ENCODE results near the gene PSMD8. TPM values are rescaled to one million over a fixed set of nuclear protein-coding genes. Genes with fewer than 3 reads are reported as not detected.
"Not testable (repeated sequence)": the region's sequence is repeated elsewhere in the genome, so short reads cannot be mapped to it uniquely, and the experiment has no call there.

PSMD8 gene
- total RNA-seq, 1 experiment from 2014 or later: 614 TPM

DNA sequence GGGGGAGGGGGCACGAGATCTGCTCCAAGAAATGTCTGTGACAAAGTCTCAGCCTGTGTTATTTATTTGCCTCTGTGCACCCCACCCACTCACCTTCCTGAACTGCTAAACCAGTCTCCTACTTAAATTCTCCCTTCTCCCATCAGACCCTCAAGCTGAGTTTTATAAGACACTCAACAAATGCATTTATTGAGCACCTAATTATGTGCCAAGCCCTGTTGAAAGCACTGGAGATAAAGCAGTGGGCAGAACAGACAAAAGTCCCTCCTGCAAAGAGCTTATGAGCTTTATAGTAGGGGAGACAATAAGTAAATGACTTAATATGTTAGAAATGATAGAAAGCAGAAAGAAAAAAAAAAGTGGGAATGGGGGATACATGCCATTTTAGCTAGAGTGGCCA is 25.2 kb downstream of the PSMD8 start:
- no peak for DNase-seq (ENCODE audit: low read depth)
- in situ Hi-C loops (cut with HindIII; ENCODE audit: low pct_unique_long_range_greater_than_20kb, low sequenced_read_pairs): no loop called here

DNA sequence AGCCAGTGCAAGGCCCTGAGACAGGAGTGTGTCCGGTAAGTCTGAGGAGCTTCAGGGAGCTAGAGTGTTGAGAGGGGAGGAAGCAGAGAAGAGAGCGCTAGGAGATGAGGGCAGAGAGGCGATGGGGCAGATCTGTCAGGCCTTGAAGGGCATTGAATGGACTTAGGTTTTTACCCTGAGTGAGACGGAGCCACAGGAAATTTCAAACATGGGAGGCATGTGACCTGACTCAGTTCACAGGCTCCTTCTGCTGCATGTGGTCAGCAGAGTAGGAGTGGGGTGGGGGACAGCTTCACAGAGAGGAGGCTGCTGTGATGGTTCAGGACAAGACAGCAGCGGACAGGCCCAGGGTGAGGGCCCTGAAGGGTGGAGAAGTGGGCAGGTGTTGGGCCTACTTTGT is 26.0 kb downstream of the PSMD8 start:
- in situ Hi-C loops (cut with HindIII; ENCODE audit: low pct_unique_long_range_greater_than_20kb, low sequenced_read_pairs): no loop called here
- DNase-seq (ENCODE audit: low read depth): no peak

DNA sequence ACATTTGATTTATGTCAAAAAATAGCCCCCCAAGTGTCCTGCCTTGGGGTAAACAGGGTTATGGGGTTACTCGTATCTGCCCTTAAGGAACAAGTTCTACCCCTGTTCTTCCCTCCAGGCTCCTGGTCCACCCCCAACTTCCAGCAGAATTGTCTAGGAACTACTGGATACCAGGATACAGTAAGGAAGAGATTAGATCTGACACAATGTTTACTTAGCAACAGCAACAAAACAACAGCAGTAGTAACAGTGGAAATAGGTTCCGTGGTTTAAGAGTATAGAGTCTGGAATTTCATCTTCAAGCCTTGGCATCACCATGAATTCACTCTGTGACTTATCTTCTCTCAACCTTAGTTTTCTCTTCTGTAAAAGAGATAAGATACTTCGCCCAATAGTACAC is 26.8 kb downstream of the PSMD8 start:
- DNase-seq (ENCODE audit: low read depth): peak; percentile 26
- in situ Hi-C loops (cut with HindIII; ENCODE audit: low pct_unique_long_range_greater_than_20kb, low sequenced_read_pairs): no loop called here

DNA sequence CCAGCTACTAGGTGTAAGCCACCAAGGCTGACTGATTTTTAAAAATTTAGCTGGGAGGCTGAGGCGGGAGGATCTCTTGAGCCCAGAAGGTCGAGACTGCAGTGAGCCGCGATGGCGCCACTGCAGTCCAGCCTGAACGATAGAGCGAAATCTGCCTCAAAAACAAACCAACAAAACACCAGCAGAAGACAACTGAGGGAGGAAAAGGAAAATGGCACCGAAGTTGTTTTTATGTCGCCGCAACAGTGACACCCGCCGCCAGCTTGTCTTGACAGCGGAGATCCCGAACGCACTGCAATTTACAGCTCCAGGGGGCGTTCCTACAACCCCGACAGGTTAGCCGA is 28.2 kb downstream of the PSMD8 start:
- no peak for DNase-seq (ENCODE audit: low read depth)
- in situ Hi-C loops (cut with HindIII; ENCODE audit: low pct_unique_long_range_greater_than_20kb, low sequenced_read_pairs): no loop called here

DNA sequence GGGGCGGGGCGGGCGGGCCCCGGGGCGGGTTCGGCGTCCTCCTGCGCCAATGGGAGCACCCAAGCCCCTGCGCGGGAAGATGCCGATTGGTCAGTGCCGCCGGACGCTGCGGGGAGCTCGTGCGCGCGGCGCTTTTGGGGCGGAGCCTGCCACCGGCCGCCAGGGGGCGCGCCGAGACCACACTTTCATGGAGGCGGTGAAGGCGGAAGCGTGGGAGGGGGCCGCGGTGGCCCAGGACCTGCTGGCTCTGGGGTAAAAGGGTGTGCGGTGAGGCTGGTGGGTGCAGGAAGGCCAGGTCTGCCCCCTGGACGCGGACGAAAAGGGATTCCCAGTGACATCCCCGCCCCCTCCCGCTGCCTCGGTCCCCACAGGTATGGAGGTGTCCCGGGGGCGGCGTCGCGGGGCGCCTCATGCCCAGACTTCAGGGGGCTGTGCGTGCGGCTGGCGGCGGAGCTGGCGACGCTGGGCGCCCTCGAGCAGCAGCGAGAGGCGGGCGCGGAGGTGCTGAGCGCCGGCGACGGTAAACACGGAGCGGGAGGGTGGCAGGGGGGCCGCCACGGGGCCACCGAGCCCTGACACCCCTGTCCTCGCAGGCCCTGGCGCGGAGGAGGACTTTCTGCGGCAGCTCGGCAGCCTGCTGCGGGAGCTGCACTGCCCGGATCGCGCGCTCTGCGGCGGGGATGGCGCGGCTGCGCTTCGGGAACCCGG is 28.8 kb downstream of the PSMD8 start, which contains the start of gene FAM98C:
FAM98C (plus strand) TSS at position 127 of the 708 bp plus-strand sequence; CDS start at position 188, 61 bp downstream.
- in situ Hi-C loops (cut with HindIII; ENCODE audit: low pct_unique_long_range_greater_than_20kb, low sequenced_read_pairs): no loop called here
- peak; percentile 98 for DNase-seq (ENCODE audit: low read depth)

DNA sequence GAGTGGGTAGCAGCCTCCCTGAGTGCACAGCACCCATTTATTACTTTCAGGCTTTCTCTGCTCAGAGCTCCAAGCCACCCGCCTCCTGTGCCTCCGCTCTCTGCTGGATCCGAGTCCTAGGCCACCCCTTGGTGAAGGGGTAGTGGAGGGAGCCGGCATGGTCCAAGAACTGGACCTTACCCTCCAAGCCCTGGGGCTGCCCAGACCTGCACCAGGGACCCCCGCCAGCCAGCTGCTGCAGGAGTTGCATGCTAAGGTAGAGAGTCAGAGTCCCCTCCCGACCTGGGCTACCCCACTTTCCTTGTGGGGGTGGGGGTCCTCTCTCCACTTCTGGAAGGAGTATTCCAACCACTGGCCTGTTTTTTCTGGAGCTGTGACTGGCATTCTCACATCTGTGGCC is 30.5 kb downstream of the PSMD8 start:
- DNase-seq (ENCODE audit: low read depth): no peak
- in situ Hi-C loops (cut with HindIII; ENCODE audit: low pct_unique_long_range_greater_than_20kb, low sequenced_read_pairs): no loop called here

DNA sequence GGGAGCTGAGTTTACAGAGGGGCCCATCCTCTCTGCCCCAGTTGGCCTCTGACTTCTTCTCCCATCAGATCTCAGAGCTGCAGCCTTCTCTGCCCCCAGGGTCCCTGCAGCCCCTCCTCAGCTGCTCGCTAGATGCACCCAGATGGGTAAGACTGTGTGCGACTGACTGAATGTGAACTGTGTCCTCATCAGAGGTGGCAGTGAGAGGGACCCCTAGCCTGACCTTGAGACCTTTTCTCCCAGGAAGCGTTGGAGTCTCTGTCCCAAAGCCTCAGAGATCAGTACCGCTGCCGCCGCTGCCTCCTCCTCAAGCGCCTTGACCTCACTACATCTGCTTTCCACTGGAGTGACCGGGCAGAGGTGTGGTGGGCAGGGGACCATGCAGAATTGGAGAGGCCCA is 30.9 kb downstream of the PSMD8 start:
- no peak for DNase-seq (ENCODE audit: low read depth)
- in situ Hi-C loops (cut with HindIII; ENCODE audit: low pct_unique_long_range_greater_than_20kb, low sequenced_read_pairs): no loop called here

DNA sequence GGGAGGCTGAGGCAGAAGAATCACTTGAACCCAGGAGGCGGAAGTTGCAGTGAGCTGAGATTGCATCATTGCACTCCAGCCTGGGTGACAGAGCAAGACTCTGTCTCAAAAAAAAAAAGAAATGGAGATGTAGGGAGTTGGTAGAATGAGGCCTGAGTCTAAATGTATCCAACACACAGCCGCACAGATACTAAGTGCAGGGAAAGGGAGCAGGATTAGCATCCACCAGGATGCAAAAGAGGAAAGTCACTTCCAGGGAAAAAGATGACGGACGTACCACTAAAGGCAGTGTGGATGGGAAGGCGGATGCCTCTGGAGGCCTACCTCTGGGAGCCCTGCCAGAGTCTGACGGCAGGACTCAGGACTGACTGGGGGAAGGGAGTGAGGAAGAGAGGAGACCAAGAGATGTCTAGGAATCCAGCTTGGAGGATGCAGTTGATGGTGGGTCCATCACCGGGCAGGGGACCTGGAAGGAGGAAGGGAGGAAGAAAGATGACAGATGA is 35.3 kb downstream of the PSMD8 start:
- no peak for DNase-seq (ENCODE audit: low read depth)
- in situ Hi-C loops (cut with HindIII; ENCODE audit: low pct_unique_long_range_greater_than_20kb, low sequenced_read_pairs): no loop called here

DNA sequence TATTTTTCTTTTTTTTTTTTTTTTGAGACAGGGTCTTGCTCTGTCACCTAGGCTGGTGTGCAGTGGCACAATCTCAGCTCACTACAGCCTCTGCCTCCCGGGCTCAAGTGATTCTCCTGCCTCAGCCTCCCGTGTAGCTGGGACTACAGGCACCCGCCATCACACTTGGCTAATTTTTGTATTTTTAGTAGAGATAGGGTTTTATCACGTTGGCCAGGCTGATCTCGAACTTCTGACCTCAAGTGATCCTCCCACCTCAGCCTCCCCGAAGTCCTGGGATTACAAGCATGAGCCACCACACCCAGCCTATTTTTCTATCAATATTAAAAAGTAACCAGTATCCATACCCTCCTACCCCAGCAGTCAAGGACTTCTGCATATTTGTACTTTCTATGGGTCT is 36.0 kb downstream of the PSMD8 start:
- in situ Hi-C loops (cut with HindIII; ENCODE audit: low pct_unique_long_range_greater_than_20kb, low sequenced_read_pairs); DNase-seq (ENCODE audit: low read depth): not testable (repeated sequence)

DNA sequence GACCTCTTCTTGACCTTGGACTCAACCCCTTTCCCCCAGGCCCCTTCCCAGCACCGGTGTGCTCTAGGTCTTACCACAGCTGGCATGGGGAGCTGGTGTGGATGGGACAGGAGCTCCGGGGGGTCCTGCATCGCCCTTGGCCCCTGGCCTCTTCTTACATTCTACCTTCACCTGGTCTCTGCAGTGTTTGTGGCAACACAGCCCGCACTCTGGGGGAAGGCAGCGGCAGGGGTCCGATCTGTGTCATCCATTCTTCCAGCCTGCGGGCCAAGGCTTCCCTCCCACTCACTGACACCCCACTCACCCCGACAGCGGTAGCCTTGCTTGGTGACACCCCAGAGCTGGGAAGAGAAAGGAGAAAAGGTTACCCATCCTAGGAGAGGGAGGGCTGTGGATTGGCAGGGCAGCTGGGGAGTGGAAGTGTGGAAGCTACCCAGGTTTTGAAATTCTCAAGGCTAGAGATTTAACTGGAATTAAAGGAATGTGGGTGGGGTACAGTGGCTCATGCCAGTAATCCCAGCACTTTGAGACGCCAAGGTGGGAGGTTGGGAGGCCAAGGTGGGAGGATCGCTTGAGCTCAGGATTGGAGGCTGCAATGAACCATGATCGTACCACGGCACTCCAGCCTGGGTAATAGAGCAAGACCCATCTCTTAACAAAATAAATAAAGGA is 36.8 kb downstream of the PSMD8 start:
- in situ Hi-C loops (cut with HindIII; ENCODE audit: low pct_unique_long_range_greater_than_20kb, low sequenced_read_pairs): no loop called here

DNA sequence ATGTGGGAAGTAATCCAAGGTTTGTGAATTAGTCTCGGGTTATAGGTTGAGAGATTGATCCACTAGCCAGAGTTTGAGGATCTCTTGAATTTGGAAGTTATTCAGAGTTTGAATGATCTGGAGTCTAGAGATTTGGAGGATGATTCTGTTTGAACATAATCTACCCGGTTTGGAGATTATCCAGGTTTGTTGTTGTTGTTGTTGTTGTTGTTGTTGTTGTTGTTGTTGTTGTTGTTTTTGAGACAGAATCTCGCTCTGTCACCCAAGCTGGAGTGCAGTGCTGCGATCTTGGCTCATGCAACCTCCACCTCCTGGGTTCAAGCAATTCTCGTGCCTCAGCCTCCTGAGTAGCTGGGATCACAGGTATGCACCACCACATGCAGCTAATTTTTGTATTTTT is 37.5 kb downstream of the PSMD8 start:
- DNase-seq (ENCODE audit: low read depth); in situ Hi-C loops (cut with HindIII; ENCODE audit: low pct_unique_long_range_greater_than_20kb, low sequenced_read_pairs): not testable (repeated sequence)

More for the DNA sequence above, 36.8 kb downstream of the PSMD8 start:
- no peak for DNase-seq (ENCODE audit: low read depth)

DNA sequence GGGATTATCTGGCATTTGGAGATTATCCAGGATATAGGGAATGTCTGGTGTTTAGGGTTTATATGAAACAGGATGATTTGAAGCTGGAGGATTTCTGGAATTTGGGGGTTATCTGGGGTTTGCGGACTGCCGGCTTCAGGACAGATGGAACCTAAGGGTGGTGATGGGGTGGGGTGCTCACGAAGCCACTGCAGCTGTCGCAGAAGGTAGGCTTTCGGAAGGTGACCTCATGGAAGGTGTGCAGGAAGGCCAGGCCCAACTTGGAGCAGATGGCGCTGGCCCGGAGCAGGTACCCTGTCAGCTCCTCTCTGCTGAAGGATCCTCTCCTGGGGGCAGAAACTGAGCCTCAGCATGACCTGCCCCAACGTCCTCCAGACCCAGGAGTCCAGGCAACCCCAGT is 38.1 kb downstream of the PSMD8 start:
- in situ Hi-C loops (cut with HindIII; ENCODE audit: low pct_unique_long_range_greater_than_20kb, low sequenced_read_pairs): no loop called here
- no peak for DNase-seq (ENCODE audit: low read depth)

DNA sequence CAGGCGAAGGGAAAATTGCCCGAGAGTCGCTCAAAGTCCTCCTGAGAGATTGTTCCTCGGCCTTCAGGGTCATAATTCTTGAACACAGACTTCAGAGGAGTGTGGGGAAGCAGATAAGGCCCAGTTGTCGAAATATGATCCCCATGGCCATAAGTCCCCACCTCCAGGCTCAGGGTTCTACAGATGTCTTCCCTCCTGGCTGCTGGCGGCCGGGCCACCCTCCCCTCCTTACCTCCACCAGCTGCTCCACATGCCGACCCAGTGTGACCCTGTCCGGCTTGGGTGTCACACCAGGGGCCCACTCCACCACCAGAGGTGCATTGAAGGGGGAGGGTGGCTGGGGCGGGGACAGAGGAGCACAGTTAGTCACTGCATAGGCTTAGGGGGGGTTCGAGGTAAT is 38.6 kb downstream of the PSMD8 start:
- DNase-seq (ENCODE audit: low read depth): no peak
- in situ Hi-C loops (cut with HindIII; ENCODE audit: low pct_unique_long_range_greater_than_20kb, low sequenced_read_pairs): no loop called here

DNA sequence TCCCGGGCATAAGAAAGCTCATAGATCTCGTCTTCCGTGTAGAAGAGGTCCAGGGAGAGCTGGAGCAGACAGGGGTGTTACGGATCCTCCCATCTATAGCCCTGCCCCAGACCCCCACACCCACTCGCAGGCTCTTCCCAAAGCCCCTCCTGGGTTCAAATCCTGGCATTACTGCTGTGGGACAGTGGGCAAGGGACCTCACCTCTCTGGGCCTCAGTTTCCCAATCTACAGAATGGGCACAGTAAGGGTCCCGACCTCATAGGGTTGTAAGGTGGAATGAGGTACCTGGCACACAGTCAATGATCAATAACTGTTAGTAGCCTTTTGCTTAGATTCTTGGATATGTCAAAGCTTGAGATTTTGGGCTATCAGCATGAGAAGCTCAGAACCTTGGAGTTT is 39.0 kb downstream of the PSMD8 start:
- in situ Hi-C loops (cut with HindIII; ENCODE audit: low pct_unique_long_range_greater_than_20kb, low sequenced_read_pairs): no loop called here
- DNase-seq (ENCODE audit: low read depth): no peak

DNA sequence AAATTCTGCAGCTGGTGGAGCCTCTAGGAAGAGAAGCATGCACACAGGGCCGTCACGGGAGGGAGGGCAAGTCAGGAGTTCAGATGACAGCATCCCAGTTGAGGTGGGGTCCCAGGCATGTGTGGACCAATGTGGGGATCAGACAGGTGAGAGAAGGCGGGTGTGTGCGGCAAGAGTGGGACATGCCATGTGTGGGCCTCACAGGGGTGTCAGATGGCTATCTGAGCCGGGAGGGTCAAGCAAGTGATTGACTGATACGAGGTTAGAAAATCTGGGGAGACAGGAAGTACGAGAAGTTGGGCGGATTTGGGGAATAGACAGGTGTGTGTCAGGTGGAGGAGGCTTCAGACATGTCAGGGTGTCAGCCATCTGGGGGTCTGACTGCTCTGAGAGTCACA is 42.8 kb downstream of the PSMD8 start:
- no peak for DNase-seq (ENCODE audit: low read depth)
- in situ Hi-C loops (cut with HindIII; ENCODE audit: low pct_unique_long_range_greater_than_20kb, low sequenced_read_pairs): no loop called here

DNA sequence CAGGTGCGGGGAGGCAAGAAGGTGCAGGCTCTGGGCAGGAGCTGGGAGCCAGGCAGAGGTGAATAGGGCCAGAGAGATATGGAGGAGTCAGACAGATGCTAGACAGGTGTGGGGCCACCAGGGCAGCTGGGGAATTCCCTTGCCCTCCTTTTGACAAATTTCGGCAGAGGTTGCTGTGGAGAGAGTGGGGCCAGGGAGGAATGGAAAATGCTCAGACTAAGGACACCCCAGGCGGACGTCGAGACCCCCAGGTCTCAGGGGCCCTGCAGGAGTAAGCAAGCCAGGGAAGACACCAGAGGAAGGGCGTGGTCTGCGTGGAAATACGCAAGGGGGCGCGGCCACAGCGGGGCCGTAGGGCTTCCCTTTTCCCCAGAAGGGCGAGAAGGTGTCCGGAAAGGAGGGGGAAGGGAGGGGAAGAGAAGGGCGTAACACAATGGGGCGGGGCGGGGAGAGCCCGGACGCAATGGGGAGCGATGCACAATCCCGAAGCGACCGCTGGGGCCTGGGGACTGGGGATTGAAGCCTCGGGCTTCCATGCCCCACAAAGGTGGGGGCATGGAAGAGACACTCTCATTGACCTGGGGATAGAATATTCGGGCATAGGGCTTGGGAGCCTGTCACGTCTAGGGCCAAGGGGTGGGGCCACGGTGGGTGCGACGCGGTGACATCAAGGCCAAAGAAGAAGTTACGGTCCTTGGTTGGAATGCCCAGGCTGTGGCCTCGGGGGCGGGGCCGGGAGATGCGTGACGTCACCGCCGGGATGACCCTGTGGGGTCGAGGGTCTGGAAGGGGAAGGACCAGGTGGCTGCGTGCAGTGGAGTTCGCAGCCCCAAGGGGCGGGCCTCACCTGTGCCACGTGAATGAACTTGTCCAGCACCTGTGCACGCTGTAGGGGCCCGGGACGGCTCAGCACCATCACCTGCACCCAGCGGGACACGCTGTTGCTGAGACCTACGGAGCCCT is 43.5 kb downstream of the PSMD8 start:
- no peak for DNase-seq (ENCODE audit: low read depth)
- in situ Hi-C loops (cut with HindIII; ENCODE audit: low pct_unique_long_range_greater_than_20kb, low sequenced_read_pairs): no loop called here

DNA sequence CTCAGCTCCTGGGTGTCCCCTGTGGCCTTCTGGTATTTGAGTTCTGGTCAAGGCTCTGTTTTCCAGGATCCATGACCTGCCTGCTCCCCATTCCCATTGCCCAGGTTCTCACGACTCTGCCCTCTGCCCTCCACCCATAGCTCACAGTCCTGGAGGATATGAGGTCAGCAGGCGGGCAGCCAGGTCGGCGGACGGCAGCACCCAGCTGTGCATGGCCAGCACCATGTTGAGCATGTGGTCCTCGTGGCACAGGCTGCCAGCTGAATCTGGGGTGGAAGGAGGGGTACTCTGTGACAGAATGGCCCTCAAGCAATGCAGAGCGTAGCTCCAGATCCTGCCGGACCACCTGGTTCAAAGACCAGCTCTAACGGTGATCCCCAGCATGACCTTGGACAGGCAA is 46.6 kb downstream of the PSMD8 start:
- DNase-seq (ENCODE audit: low read depth): no peak
- in situ Hi-C loops (cut with HindIII; ENCODE audit: low pct_unique_long_range_greater_than_20kb, low sequenced_read_pairs): no loop called here

DNA sequence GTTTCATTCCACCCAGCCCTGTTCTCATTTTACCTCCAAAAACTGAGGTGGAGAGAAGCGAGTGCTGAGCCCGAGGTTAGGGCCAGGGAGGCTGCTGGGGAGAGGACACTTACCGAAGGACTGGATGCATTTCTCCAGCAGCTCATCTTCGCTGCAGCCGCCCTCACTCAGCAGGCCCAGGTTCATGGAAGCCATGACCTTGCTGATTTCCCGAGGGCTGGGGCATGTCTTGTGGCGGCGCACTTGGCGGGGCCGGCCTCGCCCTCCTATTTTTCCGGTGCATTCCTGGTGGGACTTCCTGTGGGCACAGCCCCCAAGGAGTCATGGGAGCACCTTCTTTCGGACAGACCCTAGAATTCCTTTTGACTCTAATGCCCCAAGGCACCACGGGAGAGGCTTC is 47.5 kb downstream of the PSMD8 start:
- no peak for DNase-seq (ENCODE audit: low read depth)
- in situ Hi-C loops (cut with HindIII; ENCODE audit: low pct_unique_long_range_greater_than_20kb, low sequenced_read_pairs): no loop called here

DNA sequence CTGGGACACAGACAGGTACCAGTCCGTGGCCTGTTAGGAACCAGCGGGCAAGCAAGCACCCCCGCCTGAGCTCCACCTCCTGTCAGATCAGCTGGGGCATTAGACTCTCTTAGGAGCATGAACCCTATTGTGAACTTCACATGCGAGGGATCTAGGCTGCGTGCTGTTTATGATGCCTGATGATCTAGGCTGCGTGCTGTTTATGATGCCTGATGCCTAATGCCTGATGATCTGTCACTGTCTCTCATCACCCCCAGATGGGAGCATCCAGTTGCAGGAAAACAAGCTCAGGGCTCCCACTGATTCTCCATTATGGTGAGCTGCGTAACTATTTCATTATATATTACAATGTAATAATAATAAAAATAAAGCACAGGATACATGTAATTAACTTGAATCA is 48.1 kb downstream of the PSMD8 start:
- no peak for DNase-seq (ENCODE audit: low read depth)
- in situ Hi-C loops (cut with HindIII; ENCODE audit: low pct_unique_long_range_greater_than_20kb, low sequenced_read_pairs): no loop called here
